Skin epidermis (tissue), 12 donors: ENCODE measurements around the gene C10orf90.
A peak's percentile ranks its signal among the peaks of the same experiment; 100 is the strongest.

ENCODE experiments used
- H3K27ac ChIP-seq, 21 experiments: fragments of 200-600 bp; sonication (generic) in 11 of 21; one replicate each; pipeline ENCODE4 v1.5.0; 2020; ENCODE audit warnings: mild to moderate bottlenecking in 3 of 21, inconsistent platforms in 2 of 21, moderate library complexity in 2 of 21
- H3K4me3 ChIP-seq, 7 experiments: fragments of 200-600 bp; sonication (generic) in 2 of 7; one replicate each; pipeline ENCODE4 v1.5.0; 2020; ENCODE audit warnings: inconsistent platforms in 2 of 7, mild to moderate bottlenecking in 2 of 7, moderate library complexity in 1 of 7

The C10orf90 gene

GRCh38 chr10:126405239-126405775 lies 265.2 kb downstream of the C10orf90 start:
- Histone ChIP-seq H3K4me3 (no peak overlapping the region), H3K27ac (no peak overlapping the region)

GRCh38 chr10:126402721-126403695 lies 267.5 kb downstream of the C10orf90 start:
- H3K27ac ChIP-seq = no peak overlapping the region

GRCh38 chr10:126400641-126401040 lies 269.9 kb downstream of the C10orf90 start:
- Histone ChIP-seq H3K27ac (no peak overlapping the region), H3K4me3 (no peak overlapping the region)

More at GRCh38 chr10:126402721-126403695, 267.5 kb downstream of the C10orf90 start:
- H3K4me3 ChIP-seq = no peak overlapping the region

GRCh38 chr10:126398924-126399323 lies 271.6 kb downstream of the C10orf90 start:
- Histone ChIP-seq H3K4me3 (no peak overlapping the region), H3K27ac (no peak overlapping the region)

GRCh38 chr10:126398383-126398743 lies 272.1 kb downstream of the C10orf90 start:
- no peak overlapping the region for H3K4me3 ChIP-seq
- H3K27ac ChIP-seq = peak overlapping the region in 3 of 21 experiments; percentile 4 to 36 (median 9)

- H3K27ac ChIP-seq = peak overlapping the region in 4 of 21 experiments; percentile 4 to 73 (median 22)
- no peak overlapping the region for H3K4me3 ChIP-seq
Observed at GRCh38 chr10:126397640-126398382, 272.7 kb downstream of the C10orf90 start.

- H3K4me3 ChIP-seq = no peak overlapping the region
- peak overlapping the region in 7 of 21 experiments; percentile 9 to 73 (median 45) for H3K27ac ChIP-seq
Observed at GRCh38 chr10:126397156-126397555, 273.3 kb downstream of the C10orf90 start.

- no peak overlapping the region for H3K4me3 ChIP-seq
- H3K27ac ChIP-seq = no peak overlapping the region
Observed at GRCh38 chr10:126394948-126395347, 275.5 kb downstream of the C10orf90 start.

GRCh38 chr10:126393076-126393475 lies 277.4 kb downstream of the C10orf90 start:
- H3K4me3 ChIP-seq = no peak overlapping the region
- no peak overlapping the region for H3K27ac ChIP-seq

- H3K4me3 ChIP-seq = no peak overlapping the region
- no peak overlapping the region for H3K27ac ChIP-seq
Observed at GRCh38 chr10:126392469-126392868, 278.0 kb downstream of the C10orf90 start.

GRCh38 chr10:126392068-126392467 lies 278.4 kb downstream of the C10orf90 start:
- Histone ChIP-seq H3K27ac (no peak overlapping the region), H3K4me3 (no peak overlapping the region)

- H3K4me3 ChIP-seq = no peak overlapping the region
- peak overlapping the region in 3 of 21 experiments; percentile 3 to 34 (median 14) for H3K27ac ChIP-seq
Observed at GRCh38 chr10:126391192-126391885, 279.2 kb downstream of the C10orf90 start.

- Histone ChIP-seq H3K4me3 (no peak overlapping the region), H3K27ac (no peak overlapping the region)
Observed at GRCh38 chr10:126390324-126390723, 280.2 kb downstream of the C10orf90 start.

- Histone ChIP-seq H3K27ac (peak within 1 kb of the TSS in 20 of 21 experiments; percentile 11 to 92 (median 68)), H3K4me3 (peak within 1 kb of the TSS; percentile 17 to 51 (median 44))
Observed at GRCh38 chr10:126387931-126388911, 282.3 kb downstream of the C10orf90 start, which contains the start of gene ADAM12. Gene ADAM12 (minus strand): TSS chr10:126388477. CDS start chr10:126388145, 332 bp downstream.

- peak overlapping the region; percentile 17 to 51 (median 44) for H3K4me3 ChIP-seq
- peak overlapping the region in 19 of 21 experiments; percentile 11 to 92 (median 67) for H3K27ac ChIP-seq
Observed at GRCh38 chr10:126387041-126387921, 283.2 kb downstream of the C10orf90 start.

- Histone ChIP-seq H3K27ac (no peak overlapping the region), H3K4me3 (no peak overlapping the region)
Observed at GRCh38 chr10:126384269-126384873, 286.1 kb downstream of the C10orf90 start.
